Choroid plexus epithelial cell (primary cell): Measurements from ENCODE around the gene PPFIA1.

ENCODE experiments used
- DNase-seq: peaks from one replicate; pipeline ENCODE4 v3.0.0-alpha.2; 2010; ENCODE audit warnings: low read depth
- H3K4me3 ChIP-seq: 2 replicates; pipeline ENCODE4 v1.5.1; 2011; ENCODE audit warnings: low read depth, mild to moderate bottlenecking, control low read depth, low read length, moderate library complexity
- CTCF ChIP-seq: conservative IDR thresholded peaks from 2 replicates; pipeline ENCODE4 v1.5.1; 2011; ENCODE audit warnings: low read depth, mild to moderate bottlenecking, control low read depth, inconsistent platforms, low read length, moderate library complexity

Gene PPFIA1

DNA sequence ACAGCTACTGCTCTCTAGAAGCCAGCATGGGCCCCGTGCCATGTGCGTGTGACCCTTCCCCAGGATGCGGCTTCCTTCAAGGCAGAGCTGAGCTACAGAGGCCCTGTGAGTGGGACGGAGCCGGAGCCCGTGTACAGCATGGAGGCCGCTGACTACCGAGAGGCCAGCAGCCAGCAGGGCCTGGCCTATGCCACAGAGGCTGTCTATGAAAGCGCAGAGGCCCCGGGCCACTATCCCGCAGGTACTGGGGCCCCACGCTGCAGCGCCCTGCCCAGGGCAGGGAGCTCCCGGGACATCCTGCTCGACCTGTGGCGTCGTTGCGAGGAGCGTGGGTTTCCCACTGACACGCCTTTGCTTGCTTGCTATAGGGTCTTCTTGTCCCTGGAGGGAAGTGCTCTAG, 162.5 kb downstream of the PPFIA1 start:
- TF ChIP-seq CTCF = no peak
- no peak for DNase-seq
- H3K4me3 ChIP-seq = no peak overlapping the region

GRCh38 chr11:70433526-70433925, 163.0 kb downstream of the PPFIA1 start:
- DNase-seq = no peak
- no peak for TF ChIP-seq CTCF
- H3K4me3 ChIP-seq = no peak overlapping the region
